HepG2 (cell line): ENCODE data around the gene SPTBN5.

Experiments
- ASH2L ChIP-seq: fragments of 300-600, 200-600 bp; sonication (generic); IDR thresholded peaks from 2 replicates; pipeline ENCODE4 v1.7.0; 2017; ENCODE audit warnings: low read depth, mild to moderate bottlenecking, moderate library complexity, mixed read lengths, low read length; ENCODE audit not compliant: insufficient read length
- ATF7 ChIP-seq, 2 experiments: fragments of 450-650 bp in 1 of 2; sonication (generic) in 1 of 2; formaldehyde crosslinking in 1 of 2; IDR thresholded peaks; 2 replicates each; pipeline versions ENCODE4 v1.4.0 to v1.6.1; 2016 to 2020; ENCODE audit warnings: antibody characterized with exemption in 1 of 2, mild to moderate bottlenecking in 1 of 2, missing genetic modification reagents in 1 of 2
- GABPA ChIP-seq, 2 experiments: IDR thresholded peaks; 2 replicates each; pipeline ENCODE4 v1.6.1; 2011 to 2016; ENCODE audit warnings: low read depth in 2 of 2, low read length in 1 of 2, missing biosample characterization in 1 of 2, missing genetic modification characterization in 1 of 2
- KLF13 ChIP-seq: sonication (generic); formaldehyde crosslinking; IDR thresholded peaks from 2 replicates; pipeline ENCODE4 v1.4.0; 2020; ENCODE audit warnings: mild to moderate bottlenecking, missing genetic modification reagents
- MAFK ChIP-seq, 2 experiments: IDR thresholded peaks in 1 of 2; conservative IDR thresholded peaks in 1 of 2; 2 replicates each; pipeline ENCODE4 v1.6.1; 2011; ENCODE audit warnings: improper control_type of control experiment in 2 of 2, low read length in 2 of 2
- MTF1 ChIP-seq: sonication (generic); formaldehyde crosslinking; IDR thresholded peaks from 2 replicates; pipeline ENCODE4 v1.5.0; 2020; ENCODE audit warnings: missing genetic modification reagents
- ZNF101 ChIP-seq: sonication (generic); formaldehyde crosslinking; IDR thresholded peaks from 2 replicates; pipeline ENCODE4 v1.4.0; 2020; ENCODE audit warnings: mild to moderate bottlenecking, low read depth, missing genetic modification reagents, borderline replicate concordance
- ZSCAN9 ChIP-seq: IDR thresholded peaks from 2 replicates; pipeline ENCODE4 v1.6.1; 2016; ENCODE audit warnings: borderline replicate concordance
- TF ChIP-seq, protein P1 (sequence below): sonication (generic); formaldehyde crosslinking; IDR thresholded peaks from 2 replicates; pipeline ENCODE4 v1.5.0; 2020; ENCODE audit warnings: missing genetic modification reagents

DNA sequence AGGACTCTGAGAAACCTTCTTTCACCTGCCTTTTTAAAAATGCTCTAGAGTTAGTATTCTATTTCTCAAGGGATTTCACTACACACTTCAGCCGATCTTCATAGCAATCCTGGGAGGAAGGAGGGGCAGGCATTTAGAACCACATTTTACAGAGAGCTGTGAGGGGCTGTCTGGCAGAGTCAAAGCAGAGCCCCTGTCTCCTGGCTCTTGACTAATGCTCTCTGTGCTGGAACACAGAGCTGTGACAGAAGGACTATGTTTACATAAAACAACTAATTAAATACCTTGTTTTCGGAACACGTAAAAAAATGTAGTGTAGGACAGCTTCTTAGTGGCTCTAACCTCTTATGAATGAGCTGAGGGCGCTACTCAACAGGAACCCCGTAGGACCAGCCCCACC is 7.6 kb upstream of the SPTBN5 start:
- TF ChIP-seq MTF1 (CRISPR knock-in tag) (no peak), GABPA (IDR thresholded peaks at IDR 0.05; ENCODE audit: low read depth, low read length) (no peak), GABPA (CRISPR knock-in tag; IDR thresholded peaks at IDR 0.05; ENCODE audit: low read depth) (no peak), KLF13 (CRISPR knock-in tag) (no peak), ASH2L (no peak), ZSCAN9 (CRISPR knock-in tag) (no peak), ATF7 (IDR thresholded peaks at IDR 0.05) (no peak), ATF7 (CRISPR knock-in tag; IDR thresholded peaks at IDR 0.05) (no peak), ZNF101 (CRISPR knock-in tag) (no peak), MAFK (conservative IDR thresholded peaks at IDR 0.05 in 1 of 2, IDR thresholded peaks at IDR 0.05 in 1 of 2; ENCODE audit: low read length in 2 of 2) (no peak)
- TF ChIP-seq, protein P1, sequence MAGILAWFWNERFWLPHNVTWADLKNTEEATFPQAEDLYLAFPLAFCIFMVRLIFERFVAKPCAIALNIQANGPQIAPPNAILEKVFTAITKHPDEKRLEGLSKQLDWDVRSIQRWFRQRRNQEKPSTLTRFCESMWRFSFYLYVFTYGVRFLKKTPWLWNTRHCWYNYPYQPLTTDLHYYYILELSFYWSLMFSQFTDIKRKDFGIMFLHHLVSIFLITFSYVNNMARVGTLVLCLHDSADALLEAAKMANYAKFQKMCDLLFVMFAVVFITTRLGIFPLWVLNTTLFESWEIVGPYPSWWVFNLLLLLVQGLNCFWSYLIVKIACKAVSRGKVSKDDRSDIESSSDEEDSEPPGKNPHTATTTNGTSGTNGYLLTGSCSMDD (CRISPR knock-in tag) = no peak
